Measurements from ENCODE around the gene WWP2. TPM values are rescaled to one million over a fixed set of nuclear protein-coding genes. Genes with fewer than 3 reads are reported as not detected.

WWP2 gene
- total RNA-seq, 2 experiments from 2014 or later = 60.6 to 61.5 TPM

- ATAC-seq (ENCODE audit: low read depth) (no peak), DNase-seq (no peak)
- H3K4me3 Mint-ChIP-seq = no peak overlapping the region
- no peaks in the 10 kb centered on the region for H3K27me3 Mint-ChIP-seq
- no peaks in the 10 kb centered on the region for H3K4me1 Mint-ChIP-seq
- H3K36me3 Mint-ChIP-seq = peaks cover 2% of the 10 kb centered on the region
- POLR2A ChIA-PET = no interaction called here
- no peak overlapping the region for H3K27ac Mint-ChIP-seq
- H3K9me3 Mint-ChIP-seq = no peaks in the 10 kb centered on the region
Observed at GRCh38 chr16:69932228-69932627, 170.1 kb downstream of the WWP2 start.

- no peaks in the 10 kb centered on the region for H3K27me3 Mint-ChIP-seq
- DNase-seq (no peak), ATAC-seq (ENCODE audit: low read depth) (no peak)
- H3K36me3 Mint-ChIP-seq = peaks cover 4% of the 10 kb centered on the region
- H3K9me3 Mint-ChIP-seq = no peaks in the 10 kb centered on the region
- POLR2A ChIA-PET = no interaction called here
- H3K4me3 Mint-ChIP-seq = no peak overlapping the region
- H3K27ac Mint-ChIP-seq = no peak overlapping the region
- H3K4me1 Mint-ChIP-seq = no peaks in the 10 kb centered on the region
Observed at GRCh38 chr16:69932691-69933392, 170.7 kb downstream of the WWP2 start.

- ATAC-seq (ENCODE audit: low read depth) = no peak
- no peak overlapping the region for H3K4me3 Mint-ChIP-seq
Observed at GRCh38 chr16:69934044-69934443, 171.9 kb downstream of the WWP2 start.

GRCh38 chr16:69934751-69935150 is 172.6 kb downstream of the WWP2 start:
- ATAC-seq (ENCODE audit: low read depth) = no peak
- Mint-ChIP-seq H3K36me3 (peaks cover 6% of the 10 kb centered on the region), H3K4me3 (no peak overlapping the region), H3K9me3 (no peaks in the 10 kb centered on the region), H3K27ac (no peak overlapping the region), H3K27me3 (no peaks in the 10 kb centered on the region), H3K4me1 (no peaks in the 10 kb centered on the region)
- no peak for DNase-seq
- POLR2A ChIA-PET = no interaction called here

More at GRCh38 chr16:69934044-69934443, 171.9 kb downstream of the WWP2 start:
- Mint-ChIP-seq H3K4me1 (no peaks in the 10 kb centered on the region), H3K36me3 (peaks cover 6% of the 10 kb centered on the region), H3K9me3 (no peaks in the 10 kb centered on the region), H3K27ac (no peak overlapping the region), H3K27me3 (no peaks in the 10 kb centered on the region)
- no peak for DNase-seq
- POLR2A ChIA-PET = no interaction called here

- no peak for ATAC-seq (ENCODE audit: low read depth)
- H3K27me3 Mint-ChIP-seq = no peaks in the 10 kb centered on the region
- no peaks in the 10 kb centered on the region for H3K9me3 Mint-ChIP-seq
- peaks cover 6% of the 10 kb centered on the region for H3K36me3 Mint-ChIP-seq
- no peak overlapping the region for H3K4me3 Mint-ChIP-seq
- POLR2A ChIA-PET = no interaction called here
- no peak for DNase-seq
- no peak overlapping the region for H3K27ac Mint-ChIP-seq
- no peaks in the 10 kb centered on the region for H3K4me1 Mint-ChIP-seq
Observed at GRCh38 chr16:69935278-69935711, 173.2 kb downstream of the WWP2 start.

GRCh38 chr16:69935740-69936139 is 173.6 kb downstream of the WWP2 start:
- Mint-ChIP-seq H3K36me3 (peaks cover 6% of the 10 kb centered on the region), H3K4me3 (no peak overlapping the region), H3K9me3 (no peaks in the 10 kb centered on the region), H3K4me1 (no peaks in the 10 kb centered on the region), H3K27me3 (no peaks in the 10 kb centered on the region), H3K27ac (no peak overlapping the region)
- POLR2A ChIA-PET = no interaction called here
- ATAC-seq (ENCODE audit: low read depth) (no peak), DNase-seq (no peak)

GRCh38 chr16:69936252-69936651 is 174.1 kb downstream of the WWP2 start:
- no peak for ATAC-seq (ENCODE audit: low read depth)
- Mint-ChIP-seq H3K9me3 (no peaks in the 10 kb centered on the region), H3K27ac (no peak overlapping the region), H3K4me3 (no peak overlapping the region), H3K36me3 (peaks cover 6% of the 10 kb centered on the region), H3K27me3 (no peaks in the 10 kb centered on the region), H3K4me1 (no peaks in the 10 kb centered on the region)
- POLR2A ChIA-PET = no interaction called here
- no peak for DNase-seq

GRCh38 chr16:69936751-69937211 is 174.6 kb downstream of the WWP2 start:
- Mint-ChIP-seq H3K27me3 (no peaks in the 10 kb centered on the region), H3K36me3 (peaks cover 6% of the 10 kb centered on the region), H3K4me1 (no peaks in the 10 kb centered on the region), H3K9me3 (no peaks in the 10 kb centered on the region), H3K27ac (no peak overlapping the region), H3K4me3 (no peak overlapping the region)
- DNase-seq = no peak
- POLR2A ChIA-PET = no interaction called here
- ATAC-seq (ENCODE audit: low read depth) = no peak

- Mint-ChIP-seq H3K36me3 (peaks cover 6% of the 10 kb centered on the region), H3K9me3 (no peaks in the 10 kb centered on the region)
- ATAC-seq (ENCODE audit: low read depth) = no peak
Observed at GRCh38 chr16:69937465-69937951, 175.4 kb downstream of the WWP2 start.

GRCh38 chr16:69938981-69939820 is 177.1 kb downstream of the WWP2 start:
- H3K36me3 Mint-ChIP-seq = peaks cover 8% of the 10 kb centered on the region
- POLR2A ChIA-PET = no interaction called here
- no peaks in the 10 kb centered on the region for H3K4me1 Mint-ChIP-seq
- H3K4me3 Mint-ChIP-seq = no peak overlapping the region
- no peak overlapping the region for H3K27ac Mint-ChIP-seq
- H3K27me3 Mint-ChIP-seq = no peaks in the 10 kb centered on the region
- no peak for DNase-seq
- no peaks in the 10 kb centered on the region for H3K9me3 Mint-ChIP-seq
- ATAC-seq (ENCODE audit: low read depth) = no peak

More at GRCh38 chr16:69937465-69937951, 175.4 kb downstream of the WWP2 start:
- Mint-ChIP-seq H3K27me3 (no peaks in the 10 kb centered on the region), H3K4me3 (no peak overlapping the region), H3K4me1 (no peaks in the 10 kb centered on the region), H3K27ac (no peak overlapping the region)
- no peak for DNase-seq
- POLR2A ChIA-PET = no interaction called here

- POLR2A ChIA-PET = no interaction called here
- Mint-ChIP-seq H3K36me3 (peaks cover 8% of the 10 kb centered on the region), H3K27me3 (no peaks in the 10 kb centered on the region), H3K4me1 (no peaks in the 10 kb centered on the region), H3K9me3 (no peaks in the 10 kb centered on the region), H3K27ac (no peak overlapping the region), H3K4me3 (no peak overlapping the region)
- ATAC-seq (ENCODE audit: low read depth) (no peak), DNase-seq (no peak)
Observed at GRCh38 chr16:69939821-69940585, 177.9 kb downstream of the WWP2 start.

- Mint-ChIP-seq H3K4me3 (no peak overlapping the region), H3K36me3 (peaks cover 8% of the 10 kb centered on the region), H3K4me1 (no peaks in the 10 kb centered on the region), H3K27me3 (no peaks in the 10 kb centered on the region), H3K9me3 (no peaks in the 10 kb centered on the region), H3K27ac (no peak overlapping the region)
- ATAC-seq (ENCODE audit: low read depth) (no peak), DNase-seq (no peak)
- POLR2A ChIA-PET = no interaction called here
Observed at GRCh38 chr16:69940676-69941075, 178.5 kb downstream of the WWP2 start.

GRCh38 chr16:69941251-69942098 is 179.3 kb downstream of the WWP2 start:
- POLR2A ChIA-PET = no interaction called here
- H3K4me3 Mint-ChIP-seq = no peak overlapping the region
- DNase-seq (no peak), ATAC-seq (ENCODE audit: low read depth) (no peak)
- no peaks in the 10 kb centered on the region for H3K9me3 Mint-ChIP-seq
- H3K36me3 Mint-ChIP-seq = peaks cover 6% of the 10 kb centered on the region
- no peaks in the 10 kb centered on the region for H3K27me3 Mint-ChIP-seq
- no peaks in the 10 kb centered on the region for H3K4me1 Mint-ChIP-seq
- no peak overlapping the region for H3K27ac Mint-ChIP-seq

Measured in activated naive CD8-positive, alpha-beta T cell treated with anti-CD3 and anti-CD28 coated beads, Interleukin-2, amount 10 ng/mL, durations not matched to agents 7 days and 5 days (primary cell).